Retinal pigment epithelial cell (primary cell): ENCODE results near the gene DYNC1H1.

ENCODE experiments used
- DNase-seq: peaks from one replicate; pipeline ENCODE4 v3.0.0-alpha.2; 2010; ENCODE audit warnings: low read depth
- H3K4me3 ChIP-seq: 2 replicates; pipeline ENCODE4 v1.5.1; 2011; ENCODE audit warnings: mild to moderate bottlenecking, low read length, control low read depth, moderate library complexity
- CTCF ChIP-seq: conservative IDR thresholded peaks from 2 replicates; pipeline ENCODE4 v1.5.1; 2011; ENCODE audit warnings: low read depth, low read length, control low read depth, inconsistent platforms

Gene DYNC1H1

GRCh38 chr14:101929096-101929495, 35.3 kb upstream of the DYNC1H1 start:
- no peak for TF ChIP-seq CTCF
- no peak for DNase-seq
- H3K4me3 ChIP-seq: no peak overlapping the region

GRCh38 chr14:101929946-101930345, 34.4 kb upstream of the DYNC1H1 start:
- DNase-seq: no peak
- no peak for TF ChIP-seq CTCF

GRCh38 chr14:101932673-101933072, 31.7 kb upstream of the DYNC1H1 start:
- no peak for TF ChIP-seq CTCF
- DNase-seq: no peak
- no peak overlapping the region for H3K4me3 ChIP-seq

More at GRCh38 chr14:101929946-101930345, 34.4 kb upstream of the DYNC1H1 start:
- H3K4me3 ChIP-seq: no peak overlapping the region

GRCh38 chr14:101933209-101933608, 31.2 kb upstream of the DYNC1H1 start:
- no peak overlapping the region for H3K4me3 ChIP-seq
- no peak for TF ChIP-seq CTCF
- no peak for DNase-seq

GRCh38 chr14:101934601-101935150, 29.7 kb upstream of the DYNC1H1 start:
- H3K4me3 ChIP-seq: no peak overlapping the region
- DNase-seq: no peak
- TF ChIP-seq CTCF: no peak

GRCh38 chr14:101937926-101938767, 26.2 kb upstream of the DYNC1H1 start:
- TF ChIP-seq CTCF: no peak
- no peak overlapping the region for H3K4me3 ChIP-seq
- no peak for DNase-seq
